K562 (cell line): ENCODE measurements around the gene IFI27L1. TPM values are rescaled to one million over a fixed set of nuclear protein-coding genes. Genes with fewer than 3 reads are reported as not detected.

Source experiments
- CCNT2 ChIP-seq: IDR thresholded peaks from 2 replicates; pipeline ENCODE4 v1.6.1; 2011; ENCODE audit warnings: borderline replicate concordance, low read depth, mild to moderate bottlenecking, moderate library complexity, mixed read lengths, low read length; ENCODE audit not compliant: insufficient read length; ENCODE audit errors: extremely low read depth
- KLF13 ChIP-seq: fragments of 450-650 bp; IDR thresholded peaks from 2 replicates; pipeline ENCODE4 v1.6.1; 2016; ENCODE audit warnings: missing genetic modification characterization, low read depth, mild to moderate bottlenecking, missing compliant biosample characterization, moderate library complexity, borderline replicate concordance
- LCOR ChIP-seq: sonication (generic); formaldehyde crosslinking; IDR thresholded peaks from 2 replicates; pipeline ENCODE4 v1.8.0; 2022; ENCODE audit warnings: mild to moderate bottlenecking, missing genetic modification reagents
- NBN ChIP-seq: fragments of 450-650 bp; IDR thresholded peaks from 2 replicates; pipeline ENCODE4 v1.6.1; 2016; ENCODE audit warnings: low read depth, mild to moderate bottlenecking
- NFATC3 ChIP-seq: fragments of 450-650 bp; IDR thresholded peaks from 2 replicates; pipeline ENCODE4 v1.6.1; 2017; ENCODE audit warnings: mild to moderate bottlenecking
- OTX1 ChIP-seq: fragments of 450-650 bp; formaldehyde crosslinking; IDR thresholded peaks from 2 replicates; pipeline ENCODE4 v1.4.0; 2022; ENCODE audit warnings: mild to moderate bottlenecking
- SAFB ChIP-seq: fragments of 200-400 bp; formaldehyde crosslinking; IDR thresholded peaks from 2 replicates; pipeline ENCODE4 v1.6.1; 2017; ENCODE audit warnings: low read depth, low read length, borderline replicate concordance
- SMAD1 ChIP-seq: fragments of 150-350 bp; IDR thresholded peaks from 2 replicates; pipeline ENCODE4 v1.6.1; 2014; ENCODE audit warnings: low read length, low read depth; ENCODE audit not compliant: partially characterized antibody
- SMARCC2 ChIP-seq: fragments of 450-650 bp; IDR thresholded peaks from 2 replicates; pipeline ENCODE4 v1.6.1; 2017; ENCODE audit warnings: antibody characterized with exemption, moderate library complexity, mild to moderate bottlenecking, low read depth
- SRSF7 ChIP-seq: fragments of 200-400 bp; formaldehyde crosslinking; optimal IDR thresholded peaks from 2 replicates; pipeline ENCODE3; 2017; ENCODE audit warnings: mild to moderate bottlenecking, low read depth, low read length
- STAT5B ChIP-seq: fragments of 250-450 bp; sonication (Bioruptor Pico); IDR thresholded peaks from 2 replicates; pipeline ENCODE4 v1.8.0; 2021; ENCODE audit warnings: mild to moderate bottlenecking, inconsistent platforms
- ZBTB11 ChIP-seq, 3 experiments: fragments of 200-800 bp in 1 of 3; fragments of 250-450 bp in 1 of 3; fragments of 450-650 bp in 1 of 3; sonication (Bioruptor Pico) in 1 of 3; sonication (Bioruptor generic) in 1 of 3; formaldehyde crosslinking in 1 of 3; IDR thresholded peaks; 2 replicates each; pipeline versions ENCODE4 v1.6.1 to v1.8.0; 2016 to 2022; ENCODE audit warnings: mild to moderate bottlenecking in 2 of 3, missing genetic modification characterization in 2 of 3, missing compliant biosample characterization in 1 of 3, moderate library complexity in 1 of 3
- ZNF146 ChIP-seq: IDR thresholded peaks from one replicate; pipeline ENCODE4 v1.6.1; 2018; ENCODE audit warnings: missing compliant biosample characterization; ENCODE audit not compliant: unreplicated experiment
- ZNF174 ChIP-seq: fragments of 250-450 bp; sonication (Bioruptor Pico); IDR thresholded peaks from 2 replicates; pipeline ENCODE4 v1.4.0; 2020; ENCODE audit warnings: mild to moderate bottlenecking
- ZNF217 ChIP-seq: sonication (generic); formaldehyde crosslinking; IDR thresholded peaks from 2 replicates; pipeline ENCODE4 v1.8.0; 2022; ENCODE audit warnings: mild to moderate bottlenecking, missing genetic modification reagents
- ZNF324 ChIP-seq: fragments of 250-450 bp; sonication (Bioruptor Pico); IDR thresholded peaks from 2 replicates; pipeline ENCODE4 v1.4.0; 2020; ENCODE audit warnings: mild to moderate bottlenecking
- ZNF395 ChIP-seq: fragments of 200-800 bp; sonication (Bioruptor generic); IDR thresholded peaks from 2 replicates; pipeline ENCODE4 v1.6.1; 2017; ENCODE audit warnings: missing genetic modification characterization, missing compliant biosample characterization
- ZNF589 ChIP-seq: fragments of 200-800 bp; sonication (Bioruptor generic); IDR thresholded peaks from 2 replicates; pipeline ENCODE4 v1.6.1; 2016; ENCODE audit warnings: low read depth, missing genetic modification characterization, missing compliant biosample characterization
- polyA plus RNA-seq, 8 experiments: library from polyadenylated mRNA; depleted of rRNA in 4 of 8; stranded (reverse) in 5 of 8; unstranded in 3 of 8; fragments of >200 nt; fragmentation: Nextera tagmentation in 2 of 8; fragmentation: Illumina TruSeq in 1 of 8; extraction: Ambion mirVana in 2 of 8; extraction: Trizol in 1 of 8; gene quantifications; 2 replicates each; pipeline versions ENCODE4 v1.2.1 to v1.2.3, GENCODE V29; 2011 to 2014; ENCODE audit warnings: inconsistent platforms in 1 of 8, missing spikeins in 1 of 8
- total RNA-seq, 7 experiments: library from RNA; depleted of rRNA in 6 of 7; stranded (reverse); fragments of >200 nt in 6 of 7; fragmentation: Illumina TruSeq in 2 of 7; extraction: Trizol in 2 of 7; gene quantifications; 2 replicates each; pipeline versions ENCODE4 v1.2.1 to v1.2.3, GENCODE V29; 2011 to 2021; ENCODE audit warnings: low replicate concordance in 1 of 7
- TF ChIP-seq, protein P1 (sequence below): fragments of 450-650 bp; formaldehyde crosslinking; IDR thresholded peaks from 2 replicates; pipeline ENCODE4 v1.4.0; 2022; ENCODE audit warnings: mild to moderate bottlenecking, moderate library complexity
- TF ChIP-seq, protein P2 (sequence below): conservative IDR thresholded peaks from 2 replicates; pipeline ENCODE4 v1.6.1; 2011; ENCODE audit warnings: low read depth, mild to moderate bottlenecking, low read length; ENCODE audit not compliant: control insufficient read depth

IFI27L1 gene
- total and polyA plus RNA-seq, 9 of the 15 experiments (the other 6 are each of a cell fraction or from before 2014, with no cell fraction given), result 14.5 to 28.0 (median 23.8) TPM

- TF ChIP-seq ZNF146 (CRISPR knock-in tag), result no peak
- no peak for TF ChIP-seq OTX1 (CRISPR knock-in tag)
- no peak for TF ChIP-seq SRSF7
- no peak for TF ChIP-seq ZNF217 (CRISPR knock-in tag)
- TF ChIP-seq STAT5B, result no peak
- no peak for TF ChIP-seq KLF13 (tag)
- TF ChIP-seq NFATC3, result no peak
- TF ChIP-seq NBN, result no peak
- no peak for TF ChIP-seq SAFB
- TF ChIP-seq SMARCC2, result no peak
- TF ChIP-seq ZNF395 (CRISPR knock-in tag), result no peak
- no peak for TF ChIP-seq ZNF589 (CRISPR knock-in tag)
- TF ChIP-seq ZNF324 (CRISPR knock-in tag), result no peak
- no peak for TF ChIP-seq ZNF174 (CRISPR knock-in tag)
- TF ChIP-seq ZBTB11 (CRISPR knock-in tag; IDR thresholded peaks at IDR 0.05), result 0 out of 6 replicates have a peak, but pooled peaks of 1 of the 3 experiments have one; percentile 24
- TF ChIP-seq, protein P1, sequence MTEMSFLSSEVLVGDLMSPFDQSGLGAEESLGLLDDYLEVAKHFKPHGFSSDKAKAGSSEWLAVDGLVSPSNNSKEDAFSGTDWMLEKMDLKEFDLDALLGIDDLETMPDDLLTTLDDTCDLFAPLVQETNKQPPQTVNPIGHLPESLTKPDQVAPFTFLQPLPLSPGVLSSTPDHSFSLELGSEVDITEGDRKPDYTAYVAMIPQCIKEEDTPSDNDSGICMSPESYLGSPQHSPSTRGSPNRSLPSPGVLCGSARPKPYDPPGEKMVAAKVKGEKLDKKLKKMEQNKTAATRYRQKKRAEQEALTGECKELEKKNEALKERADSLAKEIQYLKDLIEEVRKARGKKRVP (CRISPR knock-in tag), result no peak
- TF ChIP-seq LCOR, result no peak
- TF ChIP-seq CCNT2, result no peak
- TF ChIP-seq, protein P2, sequence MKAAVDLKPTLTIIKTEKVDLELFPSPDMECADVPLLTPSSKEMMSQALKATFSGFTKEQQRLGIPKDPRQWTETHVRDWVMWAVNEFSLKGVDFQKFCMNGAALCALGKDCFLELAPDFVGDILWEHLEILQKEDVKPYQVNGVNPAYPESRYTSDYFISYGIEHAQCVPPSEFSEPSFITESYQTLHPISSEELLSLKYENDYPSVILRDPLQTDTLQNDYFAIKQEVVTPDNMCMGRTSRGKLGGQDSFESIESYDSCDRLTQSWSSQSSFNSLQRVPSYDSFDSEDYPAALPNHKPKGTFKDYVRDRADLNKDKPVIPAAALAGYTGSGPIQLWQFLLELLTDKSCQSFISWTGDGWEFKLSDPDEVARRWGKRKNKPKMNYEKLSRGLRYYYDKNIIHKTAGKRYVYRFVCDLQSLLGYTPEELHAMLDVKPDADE, result no peak
- no peak for TF ChIP-seq SMAD1
Observed at GRCh38 chr14:94080621-94081385, at the start of gene IFI27L1, which contains the start of gene DDX24 (continued).
